ENCODE results near the gene CFAP54. TPM values are rescaled to one million over a fixed set of nuclear protein-coding genes. Genes with fewer than 3 reads are reported as not detected.
"Not testable (repeated sequence)": the region's sequence is repeated elsewhere in the genome, so short reads cannot be mapped to it uniquely, and the experiment has no call there.

The CFAP54 gene
- total RNA-seq, 4 donors from 2014 or later, result 2.1 to 4.7 (median 3.6) TPM

DNA sequence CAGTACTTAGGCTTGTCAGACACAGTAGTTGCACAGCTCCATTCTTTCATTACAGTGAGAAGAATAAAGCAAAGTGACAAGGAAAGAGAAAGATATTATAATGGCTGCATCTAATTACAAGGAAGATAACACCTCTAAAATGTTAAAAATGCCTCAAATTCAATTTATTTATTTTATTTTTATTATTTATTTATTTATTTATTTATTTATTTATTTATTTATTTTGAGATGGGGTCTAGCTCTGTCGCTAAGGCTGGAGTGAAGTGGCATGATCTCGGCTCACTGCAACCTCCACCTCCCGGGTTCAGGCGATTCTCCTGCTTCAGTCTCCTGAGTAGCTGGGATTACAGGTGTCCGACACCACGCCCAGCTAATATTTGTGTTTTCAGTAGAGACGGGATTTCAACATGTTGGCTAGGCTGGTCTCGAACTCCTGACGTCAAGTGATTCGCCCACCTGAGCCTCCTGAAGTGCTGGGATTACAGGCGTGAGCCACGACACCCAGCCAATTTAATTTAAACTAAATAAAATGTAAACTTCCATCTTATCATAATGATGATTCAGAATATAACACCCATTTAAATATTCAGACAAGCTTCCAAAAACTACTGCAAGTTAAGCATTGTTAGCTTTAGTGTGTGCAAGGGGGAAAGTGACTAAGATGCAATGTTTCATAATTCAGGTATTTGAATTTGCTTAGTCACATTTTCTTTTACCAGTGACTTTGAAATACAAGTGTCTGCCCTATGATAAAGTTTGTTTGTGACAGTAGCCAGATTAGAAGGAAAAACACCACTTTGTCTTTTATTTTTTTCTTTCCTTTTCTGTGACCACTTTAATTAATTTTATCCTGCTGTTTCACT is 2.4 kb upstream of the CFAP54 start:
- H3K4me3 ChIP-seq, result no peak overlapping the region
- no peaks in the 10 kb centered on the region for H3K27me3 ChIP-seq
- H3K9me3 ChIP-seq, result no peaks in the 10 kb centered on the region
- H3K4me1 ChIP-seq, result peaks cover 0 to 12% (median 0%) of the 10 kb centered on the region in 3 donors
- TF ChIP-seq POLR2AphosphoS5 (IDR thresholded peaks at IDR 0.05), result peak; percentile 5
- no peak for TF ChIP-seq POLR2A (IDR thresholded peaks at IDR 0.05)
- H3K27ac ChIP-seq, result no peak overlapping the region
- no peak for ATAC-seq
- WGBS, 2 donors (ENCODE audit: low coverage in 1 of 2), result 86 to 93% methylated on average over 11 to 12 of the region's 12 CpGs
- H3K36me3 ChIP-seq, result no peaks in the 10 kb centered on the region

DNA sequence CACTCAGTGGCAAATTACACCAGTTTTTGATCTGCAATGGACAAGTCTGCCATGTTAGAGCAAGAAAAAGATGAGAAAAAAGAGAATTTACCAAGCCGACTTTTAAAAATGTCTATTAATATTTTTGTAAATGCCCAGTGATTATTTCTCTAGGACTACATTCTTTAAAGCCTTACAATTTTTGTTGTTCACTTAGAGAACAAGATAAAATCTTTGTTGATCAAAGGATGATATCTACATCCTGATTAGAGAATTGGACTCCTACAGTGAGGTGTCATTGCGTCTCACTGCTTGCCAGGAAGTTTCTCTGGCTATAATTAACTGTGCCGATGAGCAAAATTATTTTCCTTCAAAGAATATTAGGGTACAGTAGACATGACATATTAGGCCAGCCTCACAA is 1.7 kb upstream of the CFAP54 start:
- Histone ChIP-seq H3K4me3 (no peak overlapping the region), H3K36me3 (no peaks in the 10 kb centered on the region), H3K27ac (no peak overlapping the region), H3K4me1 (peaks cover 0 to 12% (median 0%) of the 10 kb centered on the region in 3 donors), H3K9me3 (no peaks in the 10 kb centered on the region), H3K27me3 (no peaks in the 10 kb centered on the region)
- 53 to 91% methylated on average over 3 of the region's 3 CpGs for WGBS, 2 donors (ENCODE audit: low coverage in 1 of 2)
- no peak for ATAC-seq
- TF ChIP-seq POLR2AphosphoS5 (IDR thresholded peaks at IDR 0.05) (no peak), EP300 (IDR thresholded peaks at IDR 0.05) (no peak), POLR2A (IDR thresholded peaks at IDR 0.05) (no peak)
- TF ChIP-seq, protein P1, sequence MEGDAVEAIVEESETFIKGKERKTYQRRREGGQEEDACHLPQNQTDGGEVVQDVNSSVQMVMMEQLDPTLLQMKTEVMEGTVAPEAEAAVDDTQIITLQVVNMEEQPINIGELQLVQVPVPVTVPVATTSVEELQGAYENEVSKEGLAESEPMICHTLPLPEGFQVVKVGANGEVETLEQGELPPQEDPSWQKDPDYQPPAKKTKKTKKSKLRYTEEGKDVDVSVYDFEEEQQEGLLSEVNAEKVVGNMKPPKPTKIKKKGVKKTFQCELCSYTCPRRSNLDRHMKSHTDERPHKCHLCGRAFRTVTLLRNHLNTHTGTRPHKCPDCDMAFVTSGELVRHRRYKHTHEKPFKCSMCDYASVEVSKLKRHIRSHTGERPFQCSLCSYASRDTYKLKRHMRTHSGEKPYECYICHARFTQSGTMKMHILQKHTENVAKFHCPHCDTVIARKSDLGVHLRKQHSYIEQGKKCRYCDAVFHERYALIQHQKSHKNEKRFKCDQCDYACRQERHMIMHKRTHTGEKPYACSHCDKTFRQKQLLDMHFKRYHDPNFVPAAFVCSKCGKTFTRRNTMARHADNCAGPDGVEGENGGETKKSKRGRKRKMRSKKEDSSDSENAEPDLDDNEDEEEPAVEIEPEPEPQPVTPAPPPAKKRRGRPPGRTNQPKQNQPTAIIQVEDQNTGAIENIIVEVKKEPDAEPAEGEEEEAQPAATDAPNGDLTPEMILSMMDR (IDR thresholded peaks at IDR 0.05), result no peak

DNA sequence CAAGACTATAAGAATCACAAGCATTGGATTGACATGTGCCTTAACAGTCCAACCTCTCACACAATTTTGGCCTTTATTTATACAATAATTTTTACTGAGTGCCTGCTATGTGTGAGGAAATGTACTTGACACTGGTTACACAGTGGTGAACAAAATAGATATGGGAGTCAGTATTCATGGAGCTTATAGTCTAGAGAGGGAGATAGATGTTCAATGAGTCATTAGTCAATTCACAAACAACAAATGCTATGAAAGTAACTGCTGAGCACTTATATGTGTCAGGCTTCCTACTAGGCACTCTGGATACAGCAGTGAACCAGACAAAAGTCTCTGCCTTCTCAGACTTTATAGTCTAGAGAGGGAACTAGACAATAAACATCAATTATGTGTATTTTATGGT is 3.7 kb downstream of the CFAP54 start:
- TF ChIP-seq EP300 (IDR thresholded peaks at IDR 0.05) (no peak), POLR2A (IDR thresholded peaks at IDR 0.05) (no peak), POLR2AphosphoS5 (IDR thresholded peaks at IDR 0.05) (no peak)
- TF ChIP-seq, protein P1 (IDR thresholded peaks at IDR 0.05), result no peak
- peaks cover 0 to 12% (median 0%) of the 10 kb centered on the region in 3 donors for H3K4me1 ChIP-seq
- no peak overlapping the region for H3K4me3 ChIP-seq
- no peak for ATAC-seq
- no peaks in the 10 kb centered on the region for H3K9me3 ChIP-seq
- H3K27me3 ChIP-seq, result no peaks in the 10 kb centered on the region
- H3K36me3 ChIP-seq, result no peaks in the 10 kb centered on the region
- H3K27ac ChIP-seq, result no peak overlapping the region

DNA sequence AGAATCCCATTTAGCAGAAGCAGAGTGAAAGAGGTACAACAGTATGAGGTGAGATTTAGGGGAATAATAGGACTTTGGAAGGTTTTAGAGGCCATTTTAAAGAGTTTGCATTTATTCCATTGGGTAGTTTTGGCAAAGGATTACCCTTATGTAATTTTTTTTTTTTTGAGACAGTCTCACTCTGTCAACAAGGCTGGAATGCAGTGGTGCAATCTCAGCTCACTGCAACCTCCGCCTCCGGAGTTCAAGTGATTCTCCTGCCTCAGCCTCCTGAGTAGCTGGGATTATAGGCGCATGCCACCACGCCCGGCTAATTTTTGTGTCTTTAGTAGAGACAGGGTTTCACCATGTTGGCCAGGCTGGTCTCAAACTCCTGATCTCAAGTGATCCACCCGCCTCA is 4.8 kb downstream of the CFAP54 start:
- H3K27me3 ChIP-seq, H3K4me3 ChIP-seq, H3K4me1 ChIP-seq, H3K27ac ChIP-seq, H3K36me3 ChIP-seq, ATAC-seq, H3K9me3 ChIP-seq: not testable (repeated sequence)
- WGBS, 2 donors (ENCODE audit: low coverage in 1 of 2), result 83 to 91% methylated on average over 1 to 4 of the region's 6 CpGs

DNA sequence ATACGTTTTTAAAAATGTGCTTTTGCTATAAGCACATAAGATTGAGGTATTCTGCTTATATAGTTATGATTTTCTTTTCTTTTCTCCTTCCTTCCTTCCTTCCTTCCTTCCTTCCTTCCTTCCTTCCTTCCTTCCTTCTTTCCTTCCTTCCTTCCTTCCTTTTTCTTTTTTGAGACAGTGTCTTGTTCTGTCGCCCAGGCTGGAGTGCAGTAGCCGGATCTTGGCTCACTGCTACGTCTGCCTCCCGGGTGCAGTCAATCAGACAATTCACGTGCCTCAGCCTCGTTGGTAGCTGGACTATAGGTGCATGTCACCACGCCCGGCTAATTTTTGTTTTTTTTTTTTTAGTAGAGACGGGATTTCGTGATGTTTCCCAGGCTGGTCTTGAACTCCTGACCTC is 5.8 kb downstream of the CFAP54 start:
- Histone ChIP-seq H3K27me3 (no peaks in the 10 kb centered on the region), H3K9me3 (no peaks in the 10 kb centered on the region), H3K4me3 (no peak overlapping the region), H3K4me1 (peaks cover 0 to 1% (median 0%) of the 10 kb centered on the region in 3 donors), H3K36me3 (no peaks in the 10 kb centered on the region), H3K27ac (no peak overlapping the region)
- TF ChIP-seq POLR2A (IDR thresholded peaks at IDR 0.05), result no peak
- no peak for TF ChIP-seq POLR2AphosphoS5 (IDR thresholded peaks at IDR 0.05)
- TF ChIP-seq EP300 (IDR thresholded peaks at IDR 0.05), result no peak
- TF ChIP-seq, protein P1 (IDR thresholded peaks at IDR 0.05), result no peak
- no peak for ATAC-seq
- WGBS, 2 donors (ENCODE audit: low coverage in 1 of 2), result 82 to 92% methylated on average over 7 of the region's 11 CpGs
